Keratinocyte (primary cell): ENCODE data around the gene TIMM8B. TPM values are rescaled to one million over a fixed set of nuclear protein-coding genes. Genes with fewer than 3 reads are reported as not detected.

Experiments used
- DNase-seq: peaks from one replicate; pipeline ENCODE4 v3.0.0-alpha.2; 2011; ENCODE audit warnings: low read depth, missing footprints, low spot score
- FAIRE-seq: peaks from 2 replicates; lab custom pipeline; 2011; peaks lifted over from hg19 to GRCh38; lab: Jason Lieb, UNC
- H2AFZ ChIP-seq: 2 replicates; pipeline ENCODE4 v1.6.0; 2012; ENCODE audit warnings: low read length, control low read depth, inconsistent platforms; ENCODE audit not compliant: control insufficient read depth
- H3K27ac ChIP-seq: 2 replicates; pipeline ENCODE4 v1.5.1; 2011; ENCODE audit warnings: low read length; ENCODE audit not compliant: control insufficient read depth, insufficient read depth
- H3K27me3 ChIP-seq: 3 replicates; pipeline ENCODE4 v1.6.0; 2011; ENCODE audit warnings: low read length; ENCODE audit not compliant: control insufficient read depth, insufficient read depth; ENCODE audit errors: extremely low read depth
- H3K36me3 ChIP-seq, 2 experiments: 2 replicates in 1 of 2; 3 replicates in 1 of 2; pipeline ENCODE4 v1.5.1; 2011; ENCODE audit warnings: low read length in 2 of 2, mild to moderate bottlenecking in 1 of 2; ENCODE audit not compliant: control insufficient read depth in 2 of 2, insufficient read depth in 2 of 2; ENCODE audit errors: extremely low read depth in 1 of 2
- H3K4me1 ChIP-seq: 3 replicates; pipeline ENCODE4 v1.5.1; 2011; ENCODE audit warnings: low read length; ENCODE audit not compliant: control insufficient read depth, insufficient read depth; ENCODE audit errors: extremely low read depth
- H3K4me2 ChIP-seq: 3 replicates; pipeline ENCODE4 v1.6.0; 2011; ENCODE audit warnings: low read depth, low read length; ENCODE audit not compliant: control insufficient read depth, insufficient read depth; ENCODE audit errors: extremely low read depth
- H3K4me3 ChIP-seq, 3 experiments: fragments of 200-600 bp in 1 of 3; sonication (generic) in 1 of 3; 2 replicates in 2 of 3; 3 replicates in 1 of 3; pipeline ENCODE4 v1.5.1; 2011 to 2016; ENCODE audit warnings: low read length in 3 of 3, mild to moderate bottlenecking in 3 of 3, control low read depth in 2 of 3, inconsistent platforms in 1 of 3, low read depth in 1 of 3, mixed read lengths in 1 of 3, mixed run types in 1 of 3, moderate library complexity in 1 of 3; ENCODE audit not compliant: control insufficient read depth in 2 of 3, insufficient read depth in 2 of 3; ENCODE audit errors: extremely low read depth in 1 of 3
- H3K79me2 ChIP-seq: 2 replicates; pipeline ENCODE4 v1.6.0; 2012; ENCODE audit warnings: low read length; ENCODE audit not compliant: control insufficient read depth, insufficient read depth
- H3K9ac ChIP-seq: 3 replicates; pipeline ENCODE4 v1.6.0; 2011; ENCODE audit warnings: low read length; ENCODE audit not compliant: control insufficient read depth, insufficient read depth; ENCODE audit errors: extremely low read depth
- H3K9me1 ChIP-seq: 3 replicates; pipeline ENCODE4 v1.6.0; 2011; ENCODE audit warnings: low read length; ENCODE audit not compliant: control insufficient read depth, insufficient read depth; ENCODE audit errors: extremely low read depth
- H3K9me3 ChIP-seq: 2 replicates; pipeline ENCODE4 v1.5.1; 2012; ENCODE audit warnings: low read depth, low read length; ENCODE audit not compliant: control insufficient read depth
- H4K20me1 ChIP-seq: 3 replicates; pipeline ENCODE4 v1.6.0; 2011; ENCODE audit warnings: low read length; ENCODE audit not compliant: control insufficient read depth, insufficient read depth; ENCODE audit errors: extremely low read depth
- CTCF ChIP-seq, 3 experiments: IDR thresholded peaks in 1 of 3; conservative IDR thresholded peaks in 1 of 3; optimal IDR thresholded peaks in 1 of 3; 2 replicates in 2 of 3; 3 replicates in 1 of 3; pipeline versions ENCODE3 to v1.5.1; 2011; ENCODE audit warnings: low read length in 3 of 3, mild to moderate bottlenecking in 3 of 3, moderate library complexity in 2 of 3, control low read depth in 1 of 3, inconsistent platforms in 1 of 3; ENCODE audit not compliant: insufficient read depth in 2 of 3; ENCODE audit errors: extremely low read depth in 1 of 3
- EZH2 ChIP-seq: IDR thresholded peaks from one replicate; pipeline ENCODE4 v1.6.1; 2012; ENCODE audit warnings: inconsistent platforms, mild to moderate bottlenecking, low read length, moderate library complexity
- dilution Hi-C: fragments of 300-500 bp; cut with MboI; formaldehyde crosslinking; loops from one replicate; pipeline ENCODE4 v1.7.0; 2020; ENCODE audit warnings: low sequenced_read_pairs; ENCODE audit not compliant: extremely low pct_ligation_motif_present
- polyA plus RNA-seq, 5 experiments: library from polyadenylated mRNA; depleted of rRNA in 3 of 5; stranded (reverse) in 3 of 5; stranded (forward) in 1 of 5; unstranded in 1 of 5; fragments of >200 nt; gene quantifications; 1 replicate in 1 of 5; 2 replicates in 3 of 5; 3 replicates in 1 of 5; pipeline versions ENCODE4 v1.2.1 to v1.2.3, GENCODE V29; 2011 to 2012; ENCODE audit warnings: missing spikeins in 2 of 5, low read depth in 1 of 5, low replicate concordance in 1 of 5

TIMM8B gene
- polyA plus RNA-seq, 1 donor (not counting 4 experiments of a cell fraction or from before 2014, with no cell fraction given), result 126 TPM

- FAIRE-seq (no peak), DNase-seq (no peak)
- Histone ChIP-seq H3K9me1 (no peaks in the 10 kb centered on the region), H3K27ac (no peak overlapping the region), H2AFZ (no peak overlapping the region), H3K9me3 (no peaks in the 10 kb centered on the region), H3K4me3 (no peak overlapping the region), H4K20me1 (no peaks in the 10 kb centered on the region), H3K27me3 (no peaks in the 10 kb centered on the region), H3K4me1 (peaks cover 28% of the 10 kb centered on the region), H3K9ac (no peak overlapping the region), H3K79me2 (no peaks in the 10 kb centered on the region), H3K36me3 (peaks cover 0 to 4% of the 10 kb centered on the region in 2 experiments), H3K4me2 (no peak overlapping the region)
- TF ChIP-seq CTCF (optimal IDR thresholded peaks at IDR 0.05 in 1 of 3, IDR thresholded peaks at IDR 0.05 in 1 of 3, conservative IDR thresholded peaks at IDR 0.05 in 1 of 3; ENCODE audit: extremely low read depth in 1 of 3, insufficient read depth in 2 of 3, low read length in 3 of 3) (no peak), EZH2 (no peak)
- dilution Hi-C loops, result no loop called here
Observed at GRCh38 chr11:112044961-112045360, 41.6 kb downstream of the TIMM8B start.

- H4K20me1 ChIP-seq, result no peaks in the 10 kb centered on the region
- no peaks in the 10 kb centered on the region for H3K9me3 ChIP-seq
- no peaks in the 10 kb centered on the region for H3K79me2 ChIP-seq
- no peaks in the 10 kb centered on the region for H3K27me3 ChIP-seq
- FAIRE-seq (no peak), DNase-seq (no peak)
- dilution Hi-C loops, result no loop called here
- H2AFZ ChIP-seq, result no peak overlapping the region
- H3K4me3 ChIP-seq, result no peak overlapping the region
- peaks cover 15% of the 10 kb centered on the region for H3K4me1 ChIP-seq
- no peaks in the 10 kb centered on the region for H3K9me1 ChIP-seq
- H3K36me3 ChIP-seq, result peaks cover under 1 to 5% of the 10 kb centered on the region in 2 experiments
- H3K27ac ChIP-seq, result no peak overlapping the region
- no peak for TF ChIP-seq CTCF (optimal IDR thresholded peaks at IDR 0.05 in 1 of 3, IDR thresholded peaks at IDR 0.05 in 1 of 3, conservative IDR thresholded peaks at IDR 0.05 in 1 of 3; ENCODE audit: extremely low read depth in 1 of 3, insufficient read depth in 2 of 3, low read length in 3 of 3)
- TF ChIP-seq EZH2, result no peak
- H3K9ac ChIP-seq, result no peak overlapping the region
- no peak overlapping the region for H3K4me2 ChIP-seq
Observed at GRCh38 chr11:112042961-112043304, 43.6 kb downstream of the TIMM8B start.
